ENCODE data around the gene CYFIP1. TPM values are rescaled to one million over a fixed set of nuclear protein-coding genes. Genes with fewer than 3 reads are reported as not detected.
"Not testable (repeated sequence)": the region's sequence is repeated elsewhere in the genome, so short reads cannot be mapped to it uniquely, and the experiment has no call there.

The CYFIP1 gene
- total RNA-seq (2014; rRNA removed; shearing (Covaris generic)): 84.2 and 85.7 TPM in 2 replicates

- peak within 1 kb of the TSS; percentile 85 for H3K4me3 ChIP-seq (ENCODE audit: insufficient read depth, low read depth, low read length)
- no peaks in the 10 kb centered on the region for H3K36me3 ChIP-seq (replicated peaks; ENCODE audit: control insufficient read depth, insufficient read depth, low read length)
- peaks cover 22% of the 10 kb centered on the region for H3K27me3 ChIP-seq (ENCODE audit: control insufficient read depth, insufficient read depth, low read length)
- peak; percentile 95 for DNase-seq
These were observed at the start of gene CYFIP1 for GRCh38 chr15:22980189-22981050. Gene CYFIP1, minus strand, starts transcription at chr15:22980368. Its CDS starts 33,083 bp downstream, at chr15:22947285.

DNA sequence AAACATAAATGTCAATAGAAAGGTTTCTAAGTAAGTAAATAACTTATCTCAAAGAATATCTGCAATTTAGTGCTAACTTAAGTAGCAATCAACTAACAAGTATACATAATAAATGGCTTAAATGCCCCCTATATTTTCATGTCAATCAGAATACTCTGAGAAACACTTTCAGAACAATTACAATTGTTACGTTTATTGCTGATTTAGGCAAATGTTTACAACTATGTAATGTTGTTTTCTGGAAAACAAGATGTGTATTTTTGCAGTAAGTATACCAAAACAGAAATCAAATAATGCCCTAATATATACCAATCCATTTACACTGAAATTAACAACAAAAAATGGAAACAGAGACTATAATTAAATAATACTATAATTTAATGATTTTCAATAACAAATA is 46.0 kb upstream of the CYFIP1 start:
- Histone ChIP-seq H3K36me3 (replicated peaks; ENCODE audit: control insufficient read depth, insufficient read depth, low read length) (peaks cover 8% of the 10 kb centered on the region), H3K27me3 (ENCODE audit: control insufficient read depth, insufficient read depth, low read length) (no peaks in the 10 kb centered on the region), H3K4me3 (ENCODE audit: insufficient read depth, low read depth, low read length) (no peak overlapping the region)
- no peak for DNase-seq

- H3K27me3 ChIP-seq (ENCODE audit: control insufficient read depth, insufficient read depth, low read length): no peaks in the 10 kb centered on the region
These were observed 42.0 kb upstream of the CYFIP1 start for GRCh38 chr15:23022156-23022555.

DNA sequence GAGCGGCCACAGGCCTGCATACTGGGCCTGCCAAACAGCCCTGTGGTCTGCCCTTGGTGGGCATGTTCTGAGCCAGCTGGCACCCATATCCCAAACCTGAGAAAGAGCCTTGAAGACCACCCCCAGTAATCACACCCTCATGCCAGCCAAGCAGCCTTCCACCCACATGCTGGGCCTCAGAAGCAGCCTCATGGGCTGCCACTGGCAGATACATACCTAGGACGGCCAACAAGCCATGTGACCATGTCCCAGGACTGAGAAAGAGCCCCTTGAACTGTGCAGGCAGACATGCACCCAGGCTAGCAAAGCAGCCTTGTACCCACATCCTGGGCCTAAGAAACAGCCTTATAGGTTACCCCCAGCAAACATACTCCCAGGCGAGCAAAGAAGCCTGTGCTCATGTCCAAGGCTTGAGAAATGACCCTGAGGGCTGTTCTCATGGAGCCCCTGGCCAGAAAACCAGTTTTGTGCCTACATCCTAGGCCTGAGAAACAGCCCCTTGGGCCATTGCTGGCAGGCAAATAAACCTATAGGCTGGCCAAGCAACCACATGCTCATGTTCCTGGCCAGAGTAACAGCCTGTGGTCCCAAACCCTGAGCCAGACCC is 34.3 kb upstream of the CYFIP1 start:
- Histone ChIP-seq H3K36me3 (replicated peaks; ENCODE audit: control insufficient read depth, insufficient read depth, low read length) (peaks cover 10% of the 10 kb centered on the region), H3K4me3 (ENCODE audit: insufficient read depth, low read depth, low read length) (no peak overlapping the region), H3K27me3 (ENCODE audit: control insufficient read depth, insufficient read depth, low read length) (no peaks in the 10 kb centered on the region)
- no peak for DNase-seq

More at GRCh38 chr15:23022156-23022555, 42.0 kb upstream of the CYFIP1 start:
- no peak for DNase-seq
- H3K4me3 ChIP-seq (ENCODE audit: insufficient read depth, low read depth, low read length): no peak overlapping the region
- peaks cover 14% of the 10 kb centered on the region for H3K36me3 ChIP-seq (replicated peaks; ENCODE audit: control insufficient read depth, insufficient read depth, low read length)

DNA sequence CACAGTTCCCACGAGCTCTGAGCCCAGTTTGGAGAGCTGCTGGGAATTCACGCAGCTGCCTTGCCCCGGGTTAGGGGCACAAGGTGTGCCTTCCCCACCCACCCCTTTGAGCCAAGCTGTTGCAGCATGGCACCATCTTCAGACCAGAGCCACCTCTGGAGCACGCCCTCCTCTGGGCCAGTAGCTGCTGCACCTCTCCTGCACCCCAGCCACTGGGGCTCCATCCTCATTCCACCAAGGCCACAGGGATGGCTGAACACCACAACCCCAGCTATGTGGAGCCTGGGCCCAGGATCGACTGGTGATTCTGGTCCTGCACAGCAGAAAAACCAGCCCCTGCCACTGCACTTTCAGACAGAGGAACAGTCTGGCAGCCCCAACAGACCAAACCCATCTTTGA is 33.5 kb upstream of the CYFIP1 start:
- Histone ChIP-seq H3K4me3 (ENCODE audit: insufficient read depth, low read depth, low read length) (no peak overlapping the region), H3K36me3 (replicated peaks; ENCODE audit: control insufficient read depth, insufficient read depth, low read length) (peaks cover 8% of the 10 kb centered on the region), H3K27me3 (ENCODE audit: control insufficient read depth, insufficient read depth, low read length) (no peaks in the 10 kb centered on the region)
- DNase-seq: no peak

DNA sequence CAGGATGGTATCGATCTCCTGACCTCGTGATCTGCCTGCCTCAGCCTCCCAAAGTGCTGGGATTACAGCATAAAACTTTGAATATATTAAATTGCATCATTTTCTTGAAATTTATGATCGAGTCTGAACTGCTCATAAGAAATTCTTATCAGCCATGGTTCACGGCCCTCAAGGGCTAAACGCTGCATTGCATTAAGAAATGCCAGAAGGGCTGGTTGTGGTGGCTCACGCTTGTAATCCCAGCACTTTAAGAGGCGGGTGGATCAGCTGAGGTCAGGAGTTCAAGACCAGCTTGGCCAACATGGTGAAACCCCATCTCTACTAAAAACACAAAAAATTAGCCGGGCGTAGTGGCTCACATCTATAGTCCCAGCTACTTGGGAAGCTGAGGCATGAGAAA is 32.4 kb upstream of the CYFIP1 start:
- not testable (repeated sequence) for H3K27me3 ChIP-seq (ENCODE audit: control insufficient read depth, insufficient read depth, low read length); H3K4me3 ChIP-seq (ENCODE audit: insufficient read depth, low read depth, low read length); H3K36me3 ChIP-seq (replicated peaks; ENCODE audit: control insufficient read depth, insufficient read depth, low read length); DNase-seq

GRCh38 chr15:23003736-23004135 is 23.6 kb upstream of the CYFIP1 start:
- Histone ChIP-seq H3K27me3 (ENCODE audit: control insufficient read depth, insufficient read depth, low read length) (no peaks in the 10 kb centered on the region), H3K36me3 (replicated peaks; ENCODE audit: control insufficient read depth, insufficient read depth, low read length) (peaks cover 10% of the 10 kb centered on the region), H3K4me3 (ENCODE audit: insufficient read depth, low read depth, low read length) (no peak overlapping the region)
- no peak for DNase-seq

- Histone ChIP-seq H3K27me3 (ENCODE audit: control insufficient read depth, insufficient read depth, low read length) (no peaks in the 10 kb centered on the region), H3K4me3 (ENCODE audit: insufficient read depth, low read depth, low read length) (no peak overlapping the region), H3K36me3 (replicated peaks; ENCODE audit: control insufficient read depth, insufficient read depth, low read length) (peaks cover 10% of the 10 kb centered on the region)
- no peak for DNase-seq
These were observed 22.8 kb upstream of the CYFIP1 start for GRCh38 chr15:23002920-23003319.

- Histone ChIP-seq H3K4me3 (ENCODE audit: insufficient read depth, low read depth, low read length) (no peak overlapping the region), H3K36me3 (replicated peaks; ENCODE audit: control insufficient read depth, insufficient read depth, low read length) (no peaks in the 10 kb centered on the region), H3K27me3 (ENCODE audit: control insufficient read depth, insufficient read depth, low read length) (no peaks in the 10 kb centered on the region)
- DNase-seq: no peak
These were observed 15.6 kb upstream of the CYFIP1 start for GRCh38 chr15:22995795-22996194.

DNA sequence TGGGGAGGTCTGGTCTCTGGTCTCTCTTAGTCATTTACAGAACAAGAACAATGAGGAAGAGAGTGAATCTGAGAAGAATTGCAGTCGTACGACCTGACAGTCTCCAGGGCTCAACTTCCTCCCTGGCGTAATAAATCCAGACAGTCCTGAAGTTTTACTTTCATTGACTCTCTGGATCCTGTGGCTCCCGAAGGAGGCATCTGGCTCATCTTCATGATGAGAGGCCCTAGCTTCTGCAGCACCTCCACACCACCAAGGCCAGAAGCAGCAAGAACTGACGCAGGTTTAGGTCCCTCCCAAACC is 11.8 kb upstream of the CYFIP1 start:
- no peaks in the 10 kb centered on the region for H3K27me3 ChIP-seq (ENCODE audit: control insufficient read depth, insufficient read depth, low read length)
- H3K4me3 ChIP-seq (ENCODE audit: insufficient read depth, low read depth, low read length): no peak overlapping the region
- no peaks in the 10 kb centered on the region for H3K36me3 ChIP-seq (replicated peaks; ENCODE audit: control insufficient read depth, insufficient read depth, low read length)
- DNase-seq: no peak

DNA sequence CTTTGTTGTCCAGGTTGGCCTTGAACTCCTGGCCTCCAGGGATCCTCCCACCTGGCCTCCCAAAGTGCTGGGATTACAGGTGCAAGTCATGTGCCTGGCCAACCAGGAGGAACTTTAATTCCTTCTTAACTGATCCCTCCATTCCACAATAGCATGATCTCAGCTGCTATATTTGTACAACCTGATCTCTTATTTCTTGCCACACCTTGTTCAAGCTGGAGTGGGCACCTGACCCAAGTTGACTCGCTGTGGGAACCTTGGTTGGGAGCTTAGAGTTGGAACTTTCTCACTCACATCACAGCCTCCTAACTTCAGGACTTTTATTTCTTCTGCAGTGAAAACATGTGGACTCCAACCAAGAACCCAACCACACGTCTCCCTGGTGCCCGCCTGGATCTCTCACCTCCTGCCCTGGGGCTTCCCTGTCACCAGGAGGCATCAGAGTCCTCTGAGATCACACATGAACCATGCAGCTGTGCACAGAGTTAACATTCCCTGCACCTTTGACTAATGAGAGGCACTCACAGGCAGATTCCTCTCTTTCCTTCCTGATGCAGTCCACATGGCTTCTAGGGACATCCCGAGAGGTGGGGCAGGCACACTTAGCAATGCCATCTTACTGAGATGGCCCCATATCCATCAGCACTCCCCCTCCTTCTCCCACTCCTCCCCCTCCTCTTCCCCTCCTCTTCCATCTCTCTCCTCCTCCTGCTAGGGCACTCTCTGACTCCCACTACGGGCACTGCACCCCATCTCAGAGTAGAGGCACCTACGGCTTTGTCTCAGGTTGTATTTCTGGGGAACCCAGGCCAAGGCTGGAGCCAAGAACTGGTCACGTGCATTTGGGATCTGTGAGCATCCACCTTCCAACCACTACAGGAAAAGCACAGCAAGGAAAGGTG is 9.7 kb upstream of the CYFIP1 start:
- Histone ChIP-seq H3K27me3 (ENCODE audit: control insufficient read depth, insufficient read depth, low read length) (no peaks in the 10 kb centered on the region), H3K36me3 (replicated peaks; ENCODE audit: control insufficient read depth, insufficient read depth, low read length) (no peaks in the 10 kb centered on the region), H3K4me3 (ENCODE audit: insufficient read depth, low read depth, low read length) (no peak overlapping the region)
- DNase-seq: no peak

GRCh38 chr15:22988811-22989210 is 8.6 kb upstream of the CYFIP1 start:
- Histone ChIP-seq H3K27me3 (ENCODE audit: control insufficient read depth, insufficient read depth, low read length) (no peaks in the 10 kb centered on the region), H3K36me3 (replicated peaks; ENCODE audit: control insufficient read depth, insufficient read depth, low read length) (no peaks in the 10 kb centered on the region), H3K4me3 (ENCODE audit: insufficient read depth, low read depth, low read length) (no peak overlapping the region)
- DNase-seq: no peak

- not testable (repeated sequence) for DNase-seq; H3K4me3 ChIP-seq (ENCODE audit: insufficient read depth, low read depth, low read length); H3K36me3 ChIP-seq (replicated peaks; ENCODE audit: control insufficient read depth, insufficient read depth, low read length)
- peaks cover 22% of the 10 kb centered on the region for H3K27me3 ChIP-seq (ENCODE audit: control insufficient read depth, insufficient read depth, low read length)
These were observed 1.8 kb upstream of the CYFIP1 start for GRCh38 chr15:22981931-22982330.

- Histone ChIP-seq H3K27me3 (ENCODE audit: control insufficient read depth, insufficient read depth, low read length) (peaks cover 22% of the 10 kb centered on the region), H3K4me3 (ENCODE audit: insufficient read depth, low read depth, low read length) (peak overlapping the region; percentile 85), H3K36me3 (replicated peaks; ENCODE audit: control insufficient read depth, insufficient read depth, low read length) (no peaks in the 10 kb centered on the region)
- DNase-seq: no peak
These were observed 1.1 kb upstream of the CYFIP1 start for GRCh38 chr15:22981051-22981840.
